SH-SY5Y (cell line): ENCODE measurements around the gene FKBP1B.

Experiments
- GATA2 ChIP-seq: IDR thresholded peaks from 2 replicates; pipeline ENCODE4 v1.6.1; 2011; ENCODE audit warnings: mild to moderate bottlenecking, low read depth, low read length
- GATA3 ChIP-seq: IDR thresholded peaks from 2 replicates; pipeline ENCODE4 v1.6.1; 2011; ENCODE audit warnings: low read depth, mild to moderate bottlenecking, low read length, moderate library complexity

FKBP1B gene

GRCh38 chr2:24104110-24104650 is 54.6 kb downstream of the FKBP1B start:
- TF ChIP-seq GATA3 (no peak), GATA2 (no peak)

- TF ChIP-seq GATA3 (no peak), GATA2 (no peak)
Measured at GRCh38 chr2:24104906-24105305, 55.4 kb downstream of the FKBP1B start.

GRCh38 chr2:24105816-24106215 is 56.3 kb downstream of the FKBP1B start:
- TF ChIP-seq GATA3 (no peak), GATA2 (no peak)

- TF ChIP-seq GATA2 (no peak), GATA3 (no peak)
Measured at GRCh38 chr2:24106786-24107185, 57.2 kb downstream of the FKBP1B start.

GRCh38 chr2:24107336-24107735 is 57.8 kb downstream of the FKBP1B start:
- TF ChIP-seq GATA3 (no peak), GATA2 (no peak)

GRCh38 chr2:24110660-24111303 is 61.2 kb downstream of the FKBP1B start:
- TF ChIP-seq GATA3 (no peak), GATA2 (no peak)

GRCh38 chr2:24111407-24111901 is 61.9 kb downstream of the FKBP1B start:
- no peak for TF ChIP-seq GATA3
- TF ChIP-seq GATA2, result no peak
